Hepatocyte (in vitro differentiated cells): ENCODE measurements around the gene SLC25A14. TPM values are rescaled to one million over a fixed set of nuclear protein-coding genes. Genes with fewer than 3 reads are reported as not detected.

Source experiments
- DNase-seq: peaks from one replicate; pipeline ENCODE4 v3.0.0-alpha.2; 2016; ENCODE audit warnings: low spot score
- H2AFZ ChIP-seq: fragments of 200-600 bp; sonication (generic); 2 replicates; pipeline ENCODE4 v1.6.0; 2016; ENCODE audit warnings: antibody characterized with exemption, mild to moderate bottlenecking
- H3K27ac ChIP-seq: fragments of 200-600 bp; sonication (generic); 2 replicates; pipeline ENCODE4 v1.5.1; 2016; ENCODE audit warnings: mild to moderate bottlenecking
- H3K27me3 ChIP-seq: fragments of 200-600 bp; sonication (generic); 2 replicates; pipeline ENCODE4 v1.6.1; 2016
- H3K36me3 ChIP-seq: fragments of 200-600 bp; sonication (generic); replicated peaks from 2 replicates; pipeline ENCODE4 v1.5.1; 2016; ENCODE audit warnings: low read depth; ENCODE audit not compliant: insufficient read depth
- H3K4me1 ChIP-seq: fragments of 200-600 bp; sonication (generic); 2 replicates; pipeline ENCODE4 v1.5.1; 2016; ENCODE audit warnings: mild to moderate bottlenecking, moderate library complexity; ENCODE audit not compliant: insufficient read depth
- H3K4me2 ChIP-seq: fragments of 200-600 bp; sonication (generic); 2 replicates; pipeline ENCODE4 v1.6.0; 2016
- H3K4me3 ChIP-seq: fragments of 200-600 bp; sonication (generic); 2 replicates; pipeline ENCODE4 v1.5.1; 2016; ENCODE audit warnings: mild to moderate bottlenecking
- H3K79me2 ChIP-seq: fragments of 200-600 bp; sonication (generic); 2 replicates; pipeline ENCODE4 v1.6.0; 2017; ENCODE audit warnings: mild to moderate bottlenecking
- H3K9me2 ChIP-seq: fragments of 200-600 bp; sonication (generic); replicated peaks from 2 replicates; pipeline ENCODE4 v1.6.0; 2017; ENCODE audit warnings: mild to moderate bottlenecking; ENCODE audit not compliant: insufficient read depth
- H3K9me3 ChIP-seq: fragments of 200-600 bp; sonication (generic); 2 replicates; pipeline ENCODE4 v1.5.1; 2016; ENCODE audit warnings: low read depth, mild to moderate bottlenecking
- H4K20me1 ChIP-seq: fragments of 200-600 bp; sonication (generic); 2 replicates; pipeline ENCODE4 v1.6.0; 2016; ENCODE audit warnings: mild to moderate bottlenecking; ENCODE audit not compliant: insufficient read depth, poor library complexity, severe bottlenecking
- CTCF ChIP-seq: fragments of 200-600 bp; sonication (generic); IDR thresholded peaks from 2 replicates; pipeline ENCODE4 v1.5.1; 2016; ENCODE audit warnings: antibody characterized with exemption, mild to moderate bottlenecking; ENCODE audit not compliant: poor library complexity
- EZH2 ChIP-seq: fragments of 200-600 bp; sonication (generic); IDR thresholded peaks from 2 replicates; pipeline ENCODE4 v1.6.1; 2016; ENCODE audit warnings: antibody characterized with exemption, mild to moderate bottlenecking, borderline replicate concordance
- EZH2phosphoT487 ChIP-seq: fragments of 200-600 bp; sonication (generic); IDR thresholded peaks from one replicate; pipeline ENCODE4 v1.6.1; 2018; ENCODE audit warnings: antibody characterized with exemption, mild to moderate bottlenecking, low read depth, moderate library complexity; ENCODE audit not compliant: unreplicated experiment, severe bottlenecking
- WGBS: methylation state at CpG from one replicate; pipeline ENCODE4 v1.1.6; 2016; ENCODE audit warnings: low lambda C conversion rate; ENCODE audit errors: missing lambda C conversion rate; 5-methylcytosine and 5-hydroxymethylcytosine counted together
- polyA plus RNA-seq: library from polyadenylated mRNA; unstranded; fragments of >200 nt; fragmentation: Nextera tagmentation; extraction: Ambion mirVana; gene quantifications from 2 replicates; pipeline ENCODE4 v1.2.1, GENCODE V29; 2016
- total RNA-seq: library from RNA; depleted of rRNA; stranded (reverse); fragments of >200 nt; gene quantifications from 2 replicates; pipeline ENCODE4 v1.2.3, GENCODE V29; 2014

SLC25A14 gene
- total and polyA plus RNA-seq, 2 experiments from 2014 or later = 16.0 to 18.9 TPM

GRCh38 chrX:130415201-130415600, 75.5 kb downstream of the SLC25A14 start:
- no peak overlapping the region for H2AFZ ChIP-seq
- no peaks in the 10 kb centered on the region for H3K36me3 ChIP-seq
- 90% methylated on average over 7 of the region's 7 CpGs for WGBS
- H3K4me1 ChIP-seq = no peaks in the 10 kb centered on the region
- no peaks in the 10 kb centered on the region for H3K9me2 ChIP-seq
- no peaks in the 10 kb centered on the region for H3K27me3 ChIP-seq
- DNase-seq = no peak
- no peak overlapping the region for H3K4me2 ChIP-seq
- TF ChIP-seq CTCF (no peak), EZH2phosphoT487 (no peak), EZH2 (no peak)
- no peak overlapping the region for H3K4me3 ChIP-seq
- no peak overlapping the region for H3K27ac ChIP-seq
- H3K79me2 ChIP-seq = no peaks in the 10 kb centered on the region
- H4K20me1 ChIP-seq = no peaks in the 10 kb centered on the region
- H3K9me3 ChIP-seq = no peaks in the 10 kb centered on the region

GRCh38 chrX:130416785-130417184, 77.1 kb downstream of the SLC25A14 start:
- WGBS = 71% methylated on average over 4 of the region's 4 CpGs

GRCh38 chrX:130418066-130418465, 78.3 kb downstream of the SLC25A14 start:
- Histone ChIP-seq H3K4me1 (no peaks in the 10 kb centered on the region), H3K9me2 (no peaks in the 10 kb centered on the region), H3K79me2 (no peaks in the 10 kb centered on the region), H4K20me1 (no peaks in the 10 kb centered on the region), H3K36me3 (no peaks in the 10 kb centered on the region), H2AFZ (no peak overlapping the region), H3K9me3 (no peaks in the 10 kb centered on the region), H3K27me3 (no peaks in the 10 kb centered on the region), H3K27ac (no peak overlapping the region), H3K4me2 (no peak overlapping the region), H3K4me3 (no peak overlapping the region)
- DNase-seq = no peak
- no peak for TF ChIP-seq EZH2
- TF ChIP-seq CTCF = no peak
- no peak for TF ChIP-seq EZH2phosphoT487
- 57% methylated on average over 2 of the region's 2 CpGs for WGBS

More at GRCh38 chrX:130416785-130417184, 77.1 kb downstream of the SLC25A14 start:
- Histone ChIP-seq H3K4me2 (no peak overlapping the region), H3K36me3 (no peaks in the 10 kb centered on the region), H3K27ac (no peak overlapping the region), H3K79me2 (no peaks in the 10 kb centered on the region), H3K9me2 (no peaks in the 10 kb centered on the region), H2AFZ (no peak overlapping the region), H4K20me1 (no peaks in the 10 kb centered on the region), H3K27me3 (no peaks in the 10 kb centered on the region), H3K4me1 (no peaks in the 10 kb centered on the region), H3K4me3 (no peak overlapping the region), H3K9me3 (no peaks in the 10 kb centered on the region)
- no peak for DNase-seq
- TF ChIP-seq EZH2 = no peak
- TF ChIP-seq EZH2phosphoT487 = no peak
- TF ChIP-seq CTCF = no peak

- Histone ChIP-seq H3K4me1 (no peaks in the 10 kb centered on the region), H3K27me3 (no peaks in the 10 kb centered on the region), H3K9me2 (no peaks in the 10 kb centered on the region), H3K79me2 (no peaks in the 10 kb centered on the region), H3K4me2 (no peak overlapping the region), H3K4me3 (no peak overlapping the region), H3K9me3 (no peaks in the 10 kb centered on the region), H4K20me1 (no peaks in the 10 kb centered on the region), H2AFZ (no peak overlapping the region), H3K36me3 (no peaks in the 10 kb centered on the region), H3K27ac (no peak overlapping the region)
- TF ChIP-seq EZH2 = no peak
- no peak for TF ChIP-seq CTCF
- TF ChIP-seq EZH2phosphoT487 = no peak
- WGBS = 79% methylated on average over 4 of the region's 4 CpGs
- no peak for DNase-seq
These were observed 79.0 kb downstream of the SLC25A14 start for GRCh38 chrX:130418740-130419139.
